HepG2 (cell line): ENCODE data around the gene TENT4B. TPM values are rescaled to one million over a fixed set of nuclear protein-coding genes. Genes with fewer than 3 reads are reported as not detected.

Experiments used
- HNF4G ChIP-seq, 2 experiments: sonication (generic) in 1 of 2; formaldehyde crosslinking in 1 of 2; IDR thresholded peaks; 2 replicates each; pipeline versions ENCODE4 v1.4.0 to v1.6.1; 2011 to 2020; ENCODE audit warnings: borderline replicate concordance in 2 of 2, low read depth in 2 of 2, mild to moderate bottlenecking in 2 of 2, low read length in 1 of 2, missing genetic modification reagents in 1 of 2, moderate library complexity in 1 of 2
- MLXIP ChIP-seq: sonication (generic); formaldehyde crosslinking; IDR thresholded peaks from 2 replicates; pipeline ENCODE4 v1.9.0; 2021; ENCODE audit warnings: missing genetic modification reagents, borderline replicate concordance
- POGZ ChIP-seq: sonication (generic); formaldehyde crosslinking; IDR thresholded peaks from 2 replicates; pipeline ENCODE4 v1.4.0; 2020; ENCODE audit warnings: mild to moderate bottlenecking, missing genetic modification reagents
- SALL1 ChIP-seq: sonication (generic); formaldehyde crosslinking; IDR thresholded peaks from 2 replicates; pipeline ENCODE4 v1.8.0; 2022; ENCODE audit warnings: mild to moderate bottlenecking, missing genetic modification reagents
- ZBTB33 ChIP-seq: sonication (generic); formaldehyde crosslinking; IDR thresholded peaks from 2 replicates; pipeline ENCODE4 v1.4.0; 2020; ENCODE audit warnings: missing genetic modification reagents
- ZFX ChIP-seq: sonication (generic); formaldehyde crosslinking; IDR thresholded peaks from 2 replicates; pipeline ENCODE4 v1.4.0; 2020; ENCODE audit warnings: mild to moderate bottlenecking, low read depth, missing genetic modification reagents, moderate library complexity
- ZNF496 ChIP-seq: sonication (generic); formaldehyde crosslinking; IDR thresholded peaks from 2 replicates; pipeline ENCODE4 v1.8.1; 2023; ENCODE audit warnings: mild to moderate bottlenecking, moderate library complexity, missing genetic modification reagents; ENCODE audit not compliant: insufficient replicate concordance
- polyA plus RNA-seq, 8 experiments: library from polyadenylated mRNA; depleted of rRNA in 3 of 8; stranded (reverse) in 7 of 8; unstranded in 1 of 8; fragments of >200 nt; fragmentation: Illumina TruSeq in 4 of 8; extraction: Trizol in 4 of 8; gene quantifications; 2 replicates each; pipeline versions ENCODE4 v1.2.1 to v1.2.3, GENCODE V29; 2011 to 2016; ENCODE audit warnings: low read depth in 4 of 8, missing spikeins in 1 of 8, mixed read lengths in 1 of 8; ENCODE audit not compliant: insufficient read depth in 1 of 8
- total RNA-seq, 5 experiments: library from RNA; depleted of rRNA; stranded (reverse); fragments of >200 nt; fragmentation: Illumina TruSeq; extraction: Trizol; gene quantifications; 2 replicates each; pipeline ENCODE4 v1.2.3, GENCODE V29; 2016; ENCODE audit warnings: low read depth in 1 of 5

TENT4B gene
- total and polyA plus RNA-seq, 2 of the 13 experiments (the other 11 are each of a cell fraction or from before 2014, with no cell fraction given) = 15.0 to 32.8 TPM

- TF ChIP-seq MLXIP = no peak
- peak; percentile 66 for TF ChIP-seq POGZ (CRISPR knock-in tag)
- peak; percentile 46; the same call in 1 of the 2 replicates for TF ChIP-seq ZBTB33 (CRISPR knock-in tag)
- TF ChIP-seq ZFX (CRISPR knock-in tag) = peak; percentile 54; the same call in 1 of the 2 replicates
- TF ChIP-seq ZNF496 (CRISPR knock-in tag) = no peak
- 0 out of 2 replicates have a peak, but pooled peaks have one; percentile 36 for TF ChIP-seq SALL1 (CRISPR knock-in tag)
- TF ChIP-seq HNF4G (IDR thresholded peaks at IDR 0.05; ENCODE audit: borderline replicate concordance, low read depth, low read length) = peak; percentile 45; the same call in 1 of the 2 replicates
- no peak for TF ChIP-seq HNF4G (CRISPR knock-in tag; IDR thresholded peaks at IDR 0.05; ENCODE audit: borderline replicate concordance, low read depth)
These were observed 13.7 kb downstream of the TENT4B start (continued) for GRCh38 chr16:50166511-50167500.
